Measurements from ENCODE around the gene TIAM2. TPM values are rescaled to one million over a fixed set of nuclear protein-coding genes. Genes with fewer than 3 reads are reported as not detected.

Gene TIAM2
- total RNA-seq, 2 experiments from 2014 or later: 4.4 to 5.3 TPM

DNA sequence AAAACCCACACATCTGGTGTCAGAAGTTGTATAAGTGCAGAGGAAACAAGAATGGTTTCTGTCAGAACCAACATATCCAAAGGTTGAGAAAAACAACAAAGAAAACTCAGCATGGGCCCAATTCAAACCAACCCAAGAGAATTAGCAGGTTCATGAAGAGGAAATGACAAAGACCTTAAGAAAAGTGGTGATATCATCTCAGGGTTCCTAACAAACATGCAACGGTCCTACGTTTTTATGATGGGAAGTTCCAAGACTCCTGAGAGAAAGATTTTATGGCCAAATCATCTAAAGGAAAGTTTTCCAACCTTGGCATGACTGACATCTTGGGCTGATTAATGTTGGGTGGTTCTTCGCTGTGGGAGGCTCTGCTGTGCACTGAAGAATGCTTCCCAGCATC is 296.2 kb downstream of the TIAM2 start:
- Mint-ChIP-seq H3K36me3 (ENCODE audit: low read depth) (peaks cover 85% of the 10 kb centered on the region), H3K27ac (no peak overlapping the region), H3K4me3 (no peak overlapping the region), H3K4me1 (ENCODE audit: low read depth) (peaks cover 7% of the 10 kb centered on the region), H3K9me3 (no peaks in the 10 kb centered on the region), H3K27me3 (no peaks in the 10 kb centered on the region)
- DNase-seq (no peak), ATAC-seq (ENCODE audit: poor library complexity) (no peak)
- H3K36me3 ChIP-seq (ENCODE audit: insufficient read depth, low read length): peaks cover 37% of the 10 kb centered on the region
- ChIA-PET CTCF (interaction anchor here (0.6 kb wide), 1 partner anchor 24 kb away, joined by 3 read pairs; no protein-coding TSS in a partner anchor), POLR2A (no interaction called here)
- H3K27me3 ChIP-seq (ENCODE audit: control insufficient read depth in 1 of 2, insufficient read depth in 2 of 2, low read length in 2 of 2): no peaks in the 10 kb centered on the region
- no peaks in the 10 kb centered on the region for H3K9me3 ChIP-seq (ENCODE audit: control insufficient read depth in 1 of 2, insufficient read depth in 1 of 2, low read length in 2 of 2)
- H3K4me1 ChIP-seq (ENCODE audit: insufficient read depth, low read length): no peaks in the 10 kb centered on the region
- TF ChIP-seq, protein P1, sequence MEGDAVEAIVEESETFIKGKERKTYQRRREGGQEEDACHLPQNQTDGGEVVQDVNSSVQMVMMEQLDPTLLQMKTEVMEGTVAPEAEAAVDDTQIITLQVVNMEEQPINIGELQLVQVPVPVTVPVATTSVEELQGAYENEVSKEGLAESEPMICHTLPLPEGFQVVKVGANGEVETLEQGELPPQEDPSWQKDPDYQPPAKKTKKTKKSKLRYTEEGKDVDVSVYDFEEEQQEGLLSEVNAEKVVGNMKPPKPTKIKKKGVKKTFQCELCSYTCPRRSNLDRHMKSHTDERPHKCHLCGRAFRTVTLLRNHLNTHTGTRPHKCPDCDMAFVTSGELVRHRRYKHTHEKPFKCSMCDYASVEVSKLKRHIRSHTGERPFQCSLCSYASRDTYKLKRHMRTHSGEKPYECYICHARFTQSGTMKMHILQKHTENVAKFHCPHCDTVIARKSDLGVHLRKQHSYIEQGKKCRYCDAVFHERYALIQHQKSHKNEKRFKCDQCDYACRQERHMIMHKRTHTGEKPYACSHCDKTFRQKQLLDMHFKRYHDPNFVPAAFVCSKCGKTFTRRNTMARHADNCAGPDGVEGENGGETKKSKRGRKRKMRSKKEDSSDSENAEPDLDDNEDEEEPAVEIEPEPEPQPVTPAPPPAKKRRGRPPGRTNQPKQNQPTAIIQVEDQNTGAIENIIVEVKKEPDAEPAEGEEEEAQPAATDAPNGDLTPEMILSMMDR (IDR thresholded peaks at IDR 0.05): no peak
- intact Hi-C loops (cut with DNase I, micrococcal nuclease): no loop called here
- no peak overlapping the region for H3K27ac ChIP-seq (ENCODE audit: low read depth in 1 of 2, low read length in 2 of 2)
- no peak overlapping the region for H3K4me3 ChIP-seq (ENCODE audit: low read length)

DNA sequence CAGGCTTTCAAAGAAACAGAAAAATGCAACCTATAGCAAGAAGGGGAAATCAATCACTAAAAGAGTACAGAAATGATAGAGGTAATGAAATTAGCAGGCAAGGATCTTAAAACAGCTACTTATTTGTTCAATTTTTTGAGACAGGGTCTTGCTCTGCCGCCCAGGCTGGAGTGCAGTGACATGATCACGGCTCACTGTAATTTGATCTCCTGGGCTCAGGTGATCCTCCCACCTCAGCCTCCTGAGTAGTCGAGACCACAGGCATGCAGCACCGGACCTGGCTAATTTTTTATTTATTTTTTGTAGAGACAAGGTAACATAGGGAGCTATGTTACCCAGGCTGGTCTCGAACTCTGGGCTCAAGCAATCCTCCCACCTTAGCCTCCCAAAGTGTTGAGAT is 297.6 kb downstream of the TIAM2 start:
- ATAC-seq (ENCODE audit: poor library complexity): no peak
- TF ChIP-seq, protein P1 (IDR thresholded peaks at IDR 0.05): no peak
- Mint-ChIP-seq H3K4me1 (ENCODE audit: low read depth) (no peaks in the 10 kb centered on the region), H3K9me3 (no peaks in the 10 kb centered on the region), H3K27ac (no peak overlapping the region), H3K4me3 (no peak overlapping the region), H3K36me3 (ENCODE audit: low read depth) (peaks cover 89% of the 10 kb centered on the region), H3K27me3 (no peaks in the 10 kb centered on the region)
- Histone ChIP-seq H3K4me3 (ENCODE audit: low read length) (no peak overlapping the region), H3K27ac (ENCODE audit: low read depth in 1 of 2, low read length in 2 of 2) (no peak overlapping the region), H3K27me3 (ENCODE audit: control insufficient read depth in 1 of 2, insufficient read depth in 2 of 2, low read length in 2 of 2) (no peaks in the 10 kb centered on the region), H3K4me1 (ENCODE audit: insufficient read depth, low read length) (no peaks in the 10 kb centered on the region), H3K9me3 (ENCODE audit: control insufficient read depth in 1 of 2, insufficient read depth in 1 of 2, low read length in 2 of 2) (no peaks in the 10 kb centered on the region), H3K36me3 (ENCODE audit: insufficient read depth, low read length) (peaks cover 49% of the 10 kb centered on the region)
- intact Hi-C loops (cut with DNase I, micrococcal nuclease): no loop called here
- CTCF ChIA-PET: no interaction called here
- no peak for DNase-seq
- POLR2A ChIA-PET: no interaction called here

DNA sequence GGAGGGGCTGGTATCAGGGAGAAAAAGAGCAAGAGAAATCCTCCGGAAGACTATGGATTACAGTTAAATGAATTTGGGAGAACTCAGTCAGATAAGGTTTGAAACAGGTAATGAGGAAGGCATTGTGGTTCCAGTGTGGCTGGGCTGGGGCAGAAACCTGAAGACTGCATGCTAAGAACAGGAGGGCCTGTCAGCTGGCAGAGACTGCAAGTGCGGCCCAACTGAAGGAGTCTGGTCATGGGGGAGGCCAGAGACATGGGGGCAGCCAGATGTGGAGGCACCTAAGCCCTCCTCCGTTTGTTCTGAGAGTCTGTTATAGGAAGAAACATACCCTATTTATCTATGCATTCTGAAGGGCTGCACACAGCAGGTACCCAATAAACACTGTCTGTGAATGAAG is 302.6 kb downstream of the TIAM2 start:
- intact Hi-C loops (cut with DNase I, micrococcal nuclease): no loop called here
- TF ChIP-seq, protein P1 (IDR thresholded peaks at IDR 0.05): no peak
- Mint-ChIP-seq H3K27ac (no peak overlapping the region), H3K4me1 (ENCODE audit: low read depth) (no peaks in the 10 kb centered on the region), H3K9me3 (no peaks in the 10 kb centered on the region), H3K4me3 (no peak overlapping the region), H3K27me3 (no peaks in the 10 kb centered on the region), H3K36me3 (ENCODE audit: low read depth) (peaks cover 82% of the 10 kb centered on the region)
- H3K27me3 ChIP-seq (ENCODE audit: control insufficient read depth in 1 of 2, insufficient read depth in 2 of 2, low read length in 2 of 2): no peaks in the 10 kb centered on the region
- POLR2A ChIA-PET: no interaction called here
- peaks cover 52% of the 10 kb centered on the region for H3K36me3 ChIP-seq (ENCODE audit: insufficient read depth, low read length)
- no peaks in the 10 kb centered on the region for H3K4me1 ChIP-seq (ENCODE audit: insufficient read depth, low read length)
- ATAC-seq (ENCODE audit: poor library complexity) (no peak), DNase-seq (no peak)
- H3K9me3 ChIP-seq (ENCODE audit: control insufficient read depth in 1 of 2, insufficient read depth in 1 of 2, low read length in 2 of 2): no peaks in the 10 kb centered on the region
- no peak overlapping the region for H3K27ac ChIP-seq (ENCODE audit: low read depth in 1 of 2, low read length in 2 of 2)
- no peak overlapping the region for H3K4me3 ChIP-seq (ENCODE audit: low read length)
- CTCF ChIA-PET: no interaction called here

Data from CD4-positive, alpha-beta T cell (primary cell).